GM21381 (cell line): ENCODE results near the gene TRIM44.
"Not testable (repeated sequence)": the region's sequence is repeated elsewhere in the genome, so short reads cannot be mapped to it uniquely, and the experiment has no call there.

ENCODE experiments used
- ATAC-seq: cut with Tn5 transposase; IDR thresholded peaks from one replicate; pipeline ENCODE4 v1.9.1; 2021; ENCODE audit warnings: mild to moderate bottlenecking, moderate library complexity; ENCODE audit not compliant: unreplicated experiment

TRIM44 gene

GRCh38 chr11:35714882-35715627 lies 52.5 kb downstream of the TRIM44 start:
- ATAC-seq, result peak; percentile 87

- not testable (repeated sequence) for ATAC-seq
Observed at GRCh38 chr11:35715677-35716076, 53.1 kb downstream of the TRIM44 start.

- ATAC-seq, result no peak
Observed at GRCh38 chr11:35717043-35717442, 54.5 kb downstream of the TRIM44 start.

- no peak for ATAC-seq
Observed at GRCh38 chr11:35717520-35717919, 54.9 kb downstream of the TRIM44 start.

GRCh38 chr11:35721651-35722282 lies 59.2 kb downstream of the TRIM44 start:
- peak; percentile 51 for ATAC-seq

GRCh38 chr11:35722641-35723040 lies 60.1 kb downstream of the TRIM44 start:
- no peak for ATAC-seq

GRCh38 chr11:35723493-35723892 lies 60.9 kb downstream of the TRIM44 start:
- no peak for ATAC-seq

GRCh38 chr11:35723913-35724312 lies 61.3 kb downstream of the TRIM44 start:
- peak; percentile 58 for ATAC-seq

- no peak for ATAC-seq
Observed at GRCh38 chr11:35725885-35726284, 63.3 kb downstream of the TRIM44 start.

GRCh38 chr11:35727140-35727539 lies 64.6 kb downstream of the TRIM44 start:
- ATAC-seq, result no peak

- ATAC-seq, result no peak
Observed at GRCh38 chr11:35730254-35730653, 67.7 kb downstream of the TRIM44 start.

- ATAC-seq, result no peak
Observed at GRCh38 chr11:35734669-35735410, 72.3 kb downstream of the TRIM44 start.

GRCh38 chr11:35735411-35735810 lies 72.8 kb downstream of the TRIM44 start:
- ATAC-seq, result no peak

GRCh38 chr11:35735903-35736302 lies 73.3 kb downstream of the TRIM44 start:
- no peak for ATAC-seq

GRCh38 chr11:35736952-35737351 lies 74.4 kb downstream of the TRIM44 start:
- no peak for ATAC-seq

GRCh38 chr11:35740061-35740799 lies 77.7 kb downstream of the TRIM44 start:
- no peak for ATAC-seq

GRCh38 chr11:35742707-35743454 lies 80.3 kb downstream of the TRIM44 start:
- no peak for ATAC-seq

GRCh38 chr11:35746356-35747153 lies 84.0 kb downstream of the TRIM44 start:
- ATAC-seq, result no peak

- no peak for ATAC-seq
Observed at GRCh38 chr11:35747668-35748067, 85.1 kb downstream of the TRIM44 start.

- ATAC-seq, result no peak
Observed at GRCh38 chr11:35748644-35749043, 86.1 kb downstream of the TRIM44 start.
